ENCODE measurements around the gene LYPD4.
"Not testable (repeated sequence)": the region's sequence is repeated elsewhere in the genome, so short reads cannot be mapped to it uniquely, and the experiment has no call there.

The LYPD4 gene

GRCh38 chr19:41875973-41876372 is 31.5 kb upstream of the LYPD4 start:
- not testable (repeated sequence) for DNase-seq (ENCODE audit: low read depth in 2 of 2)

DNA sequence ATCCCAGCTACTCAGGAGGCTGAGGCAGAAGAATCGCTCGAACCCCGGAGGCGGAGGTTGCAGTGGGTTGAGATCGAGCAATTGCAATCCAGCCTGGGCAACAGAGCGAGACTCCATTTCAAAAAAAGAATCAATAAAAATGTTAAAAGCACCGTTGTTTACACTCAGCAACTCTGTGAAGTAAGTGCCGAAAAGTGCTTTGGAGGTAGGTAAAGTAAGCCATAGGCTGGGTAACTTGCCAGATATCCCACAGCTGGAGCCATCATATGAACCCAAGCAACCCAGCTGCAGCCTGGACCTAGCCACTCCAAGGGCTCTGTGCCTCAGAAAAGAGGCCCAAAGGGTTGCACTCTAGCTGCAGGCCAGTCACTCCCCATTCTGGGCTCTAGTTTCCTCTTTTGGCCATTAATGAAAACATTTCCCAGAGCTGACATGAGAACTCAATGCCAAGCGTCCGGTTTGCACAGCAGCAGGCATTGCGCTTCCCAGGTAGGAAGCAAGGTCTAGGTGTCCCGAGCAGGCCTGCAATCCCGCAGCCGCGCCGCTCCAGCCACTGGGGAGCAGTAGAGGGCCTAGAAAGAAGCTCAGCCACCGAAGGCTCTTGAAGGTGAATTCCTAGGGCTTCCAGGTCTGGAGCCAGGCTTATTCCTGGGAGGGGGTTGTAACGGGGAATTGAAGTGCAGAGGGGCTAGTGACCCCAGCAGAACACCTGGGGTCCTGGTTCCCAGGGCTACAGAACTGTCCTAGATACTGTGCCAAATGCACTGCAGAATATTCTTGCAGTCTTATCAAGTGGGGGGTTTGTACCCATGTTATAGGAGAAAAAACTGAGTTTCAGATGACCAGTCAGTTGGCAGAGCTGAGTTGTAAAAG is 28.5 kb upstream of the LYPD4 start:
- DNase-seq (ENCODE audit: low read depth in 2 of 2): peak in 1 of 2 donors; percentile 53

DNA sequence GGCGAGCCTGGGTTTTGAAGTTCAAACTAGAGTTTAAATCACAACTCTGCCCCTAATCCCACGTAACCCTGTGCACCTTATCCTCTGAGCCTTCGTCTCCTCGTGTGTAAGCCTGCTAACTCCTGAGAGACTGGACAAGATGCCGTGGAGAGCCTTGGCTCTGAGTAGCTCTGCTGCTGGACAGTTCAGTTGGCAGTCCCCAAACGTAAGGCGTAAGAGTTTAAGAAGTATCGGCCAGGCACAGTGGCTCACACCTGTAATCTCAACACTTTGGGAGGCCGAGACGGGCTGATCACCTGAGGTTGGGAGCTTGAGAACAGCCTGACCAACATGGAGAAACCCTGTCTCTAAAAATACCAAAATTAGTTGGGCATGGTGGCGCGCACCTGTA is 27.9 kb upstream of the LYPD4 start:
- no peak for DNase-seq (ENCODE audit: low read depth in 2 of 2)

- DNase-seq (ENCODE audit: low read depth in 2 of 2): peak; percentile 59 to 69
These were observed 27.3 kb upstream of the LYPD4 start for GRCh38 chr19:41871573-41872383.

DNA sequence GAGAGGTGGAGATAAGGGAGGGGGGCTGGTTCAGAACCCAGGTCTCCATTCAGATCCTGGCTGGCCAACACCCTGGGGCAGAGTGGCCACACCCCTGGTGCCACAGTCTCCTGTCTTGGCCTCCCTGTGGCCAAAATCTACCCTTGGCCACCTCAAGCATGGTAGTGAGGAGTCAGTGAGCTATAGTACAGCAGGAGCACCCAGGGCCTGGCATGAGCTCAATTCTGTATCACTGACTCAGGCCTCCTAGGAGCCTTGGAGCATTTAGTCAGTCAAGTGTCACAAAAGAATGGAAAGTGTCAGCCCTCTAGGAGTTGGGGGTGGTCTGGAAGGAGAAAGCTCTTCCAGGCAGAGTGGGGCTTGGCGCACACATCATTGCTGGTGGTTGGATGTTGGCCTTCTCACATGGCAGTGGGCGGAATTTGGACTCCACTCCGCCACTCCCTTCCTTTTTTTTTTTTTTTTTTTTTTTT is 26.0 kb upstream of the LYPD4 start:
- DNase-seq (ENCODE audit: low read depth in 2 of 2): no peak

GRCh38 chr19:41869374-41869955 is 25.0 kb upstream of the LYPD4 start:
- DNase-seq (ENCODE audit: low read depth in 2 of 2): no peak

DNA sequence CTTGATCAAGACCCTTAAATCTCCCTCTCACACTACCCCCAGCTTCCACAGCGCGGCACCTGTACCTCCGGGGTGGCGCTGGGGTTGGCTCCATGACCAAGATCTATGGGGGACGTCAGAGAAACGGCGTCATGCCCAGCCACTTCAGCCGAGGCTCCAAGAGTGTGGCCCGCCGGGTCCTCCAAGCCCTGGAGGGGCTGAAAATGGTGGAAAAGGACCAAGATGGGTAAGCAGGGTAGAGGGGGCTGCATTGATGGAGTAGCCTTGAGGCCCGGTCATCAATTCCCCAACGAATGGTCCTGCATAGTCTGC is 24.5 kb upstream of the LYPD4 start:
- DNase-seq (ENCODE audit: low read depth in 2 of 2): no peak

- no peak for DNase-seq (ENCODE audit: low read depth in 2 of 2)
These were observed 23.9 kb upstream of the LYPD4 start for GRCh38 chr19:41868120-41868988.

DNA sequence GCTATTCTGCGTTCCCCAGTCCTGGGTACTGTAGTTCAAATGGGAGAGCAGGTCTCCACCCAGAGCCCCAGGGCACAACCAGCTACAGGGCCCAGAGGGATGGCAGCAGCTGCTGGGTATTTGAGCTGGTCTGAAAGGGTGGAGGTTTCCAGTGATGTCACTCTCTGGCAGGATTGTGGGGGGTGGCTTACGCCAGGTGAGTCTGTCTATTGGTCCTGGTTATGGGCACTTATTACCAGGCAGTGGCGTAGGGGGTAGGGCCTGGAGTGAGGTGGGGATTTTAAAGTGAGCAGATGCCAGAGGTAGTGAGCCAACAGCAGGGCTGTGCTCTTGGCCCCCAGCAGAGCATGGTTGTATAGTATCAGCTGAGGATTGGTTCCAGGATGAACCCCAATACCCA is 21.8 kb upstream of the LYPD4 start:
- DNase-seq (ENCODE audit: low read depth in 2 of 2): no peak

DNA sequence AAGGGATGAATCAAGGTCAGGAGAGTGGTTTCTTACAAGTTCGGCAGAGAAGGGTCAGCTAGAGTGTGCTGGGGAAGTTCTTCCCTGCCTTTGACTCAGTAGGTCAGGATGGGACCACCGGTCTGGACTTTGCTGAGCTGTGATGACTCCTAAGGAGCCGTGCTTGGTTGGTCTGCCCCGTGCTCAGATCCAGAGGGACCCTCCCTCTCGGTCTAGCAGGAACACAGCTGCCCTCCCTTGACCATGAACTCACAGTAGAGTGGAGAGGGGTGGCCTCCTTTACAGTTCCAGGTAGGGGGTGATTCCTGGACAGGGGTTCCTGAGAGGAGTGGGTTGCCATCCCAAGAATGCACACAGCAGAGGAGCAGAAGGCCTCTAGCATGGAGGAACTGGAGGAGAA is 19.9 kb upstream of the LYPD4 start:
- DNase-seq (ENCODE audit: low read depth in 2 of 2): no peak

DNA sequence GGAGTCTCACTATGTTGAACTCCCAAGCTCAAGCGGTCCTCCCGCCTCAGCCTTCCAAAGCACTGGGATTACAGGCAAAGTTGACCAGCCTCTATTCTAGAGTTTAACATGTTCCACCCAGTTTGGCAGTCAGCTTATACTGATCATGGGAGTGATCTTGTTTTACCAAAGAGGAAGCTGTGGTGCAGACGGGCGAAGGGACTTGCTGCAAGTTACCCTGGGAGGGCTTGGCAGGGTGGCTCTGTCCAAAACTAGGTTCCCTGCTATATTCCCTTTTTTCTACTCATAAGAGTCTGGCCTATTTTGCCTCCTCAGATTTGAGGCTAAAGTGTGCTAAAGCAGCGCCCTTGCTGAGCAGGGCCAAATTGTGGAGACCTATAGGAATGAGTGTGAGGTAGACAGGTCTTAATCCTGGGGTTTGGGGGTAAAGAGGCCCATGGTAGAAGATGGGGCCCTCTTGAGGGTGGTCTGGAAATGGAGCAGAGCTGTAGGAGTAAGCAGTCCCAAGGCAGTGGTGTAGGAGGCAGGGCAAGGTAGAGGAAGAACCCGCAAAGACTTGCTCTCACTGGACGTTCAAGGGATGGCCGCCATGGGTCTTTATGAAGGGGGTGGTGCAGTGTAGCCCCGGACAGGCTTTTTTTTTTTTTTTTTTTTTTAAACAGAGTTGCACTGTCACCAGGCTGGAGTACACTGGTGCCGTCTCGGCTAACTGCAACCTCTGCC is 18.9 kb upstream of the LYPD4 start:
- no peak for DNase-seq (ENCODE audit: low read depth in 2 of 2)

DNA sequence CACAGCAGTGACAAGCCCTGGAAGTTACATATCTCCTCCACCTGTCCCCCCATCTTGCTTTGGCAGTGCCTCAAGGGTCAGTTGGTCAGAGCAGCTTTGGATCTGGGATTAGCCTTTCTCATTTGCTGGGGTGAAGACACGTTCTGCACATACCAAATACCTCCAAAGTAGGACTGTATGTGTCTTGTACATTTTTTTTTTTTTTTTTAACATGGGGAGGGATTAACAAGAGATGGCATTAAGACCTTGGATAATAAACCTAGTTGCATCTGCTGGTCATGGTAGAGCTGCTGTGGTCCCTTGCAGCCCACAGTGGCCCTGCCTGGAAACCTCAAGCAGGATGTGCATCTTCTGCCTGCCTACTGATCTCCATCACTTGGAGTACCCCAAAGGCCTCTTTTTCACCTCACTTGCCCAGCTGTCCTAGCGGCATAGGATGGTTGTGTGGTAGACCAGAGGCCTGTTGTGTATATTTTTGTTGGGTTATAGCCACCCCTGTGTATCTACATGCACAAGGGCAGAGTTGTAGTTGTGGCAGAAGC is 18.0 kb upstream of the LYPD4 start:
- DNase-seq (ENCODE audit: low read depth in 2 of 2): no peak

GRCh38 chr19:41861846-41862245 is 17.4 kb upstream of the LYPD4 start:
- no peak for DNase-seq (ENCODE audit: low read depth in 2 of 2)

DNA sequence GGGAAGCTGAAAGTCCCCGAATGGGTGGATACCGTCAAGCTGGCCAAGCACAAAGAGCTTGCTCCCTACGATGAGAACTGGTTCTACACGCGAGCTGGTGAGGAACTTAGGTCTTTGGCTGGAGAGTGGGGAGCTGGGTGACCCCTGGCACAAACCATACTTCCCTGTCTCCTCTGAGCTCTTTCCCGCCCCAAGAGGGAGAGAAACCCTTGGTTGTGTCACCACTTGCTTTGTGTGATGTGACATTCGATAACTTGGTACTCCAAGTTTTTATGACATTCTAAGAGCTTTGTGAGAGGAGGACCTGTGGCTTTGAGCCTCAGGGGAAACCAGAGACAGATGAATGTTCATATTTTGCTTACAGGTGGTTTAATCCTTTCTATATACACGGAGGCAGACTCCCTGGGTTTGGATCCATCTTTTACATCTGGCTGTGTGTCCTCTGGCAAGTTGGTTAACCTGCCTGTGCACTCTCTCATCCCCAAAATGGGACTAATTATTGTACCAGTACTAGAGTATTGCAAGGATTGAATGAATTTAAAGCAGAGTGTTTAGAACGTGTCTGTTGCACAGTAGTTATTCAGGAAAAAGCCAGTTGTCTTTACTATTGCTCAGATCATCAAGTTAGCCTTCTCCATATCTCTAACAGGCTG is 16.8 kb upstream of the LYPD4 start:
- no peak for DNase-seq (ENCODE audit: low read depth in 2 of 2)

- DNase-seq (ENCODE audit: low read depth in 2 of 2): no peak
These were observed 16.1 kb upstream of the LYPD4 start for GRCh38 chr19:41860419-41861115.

DNA sequence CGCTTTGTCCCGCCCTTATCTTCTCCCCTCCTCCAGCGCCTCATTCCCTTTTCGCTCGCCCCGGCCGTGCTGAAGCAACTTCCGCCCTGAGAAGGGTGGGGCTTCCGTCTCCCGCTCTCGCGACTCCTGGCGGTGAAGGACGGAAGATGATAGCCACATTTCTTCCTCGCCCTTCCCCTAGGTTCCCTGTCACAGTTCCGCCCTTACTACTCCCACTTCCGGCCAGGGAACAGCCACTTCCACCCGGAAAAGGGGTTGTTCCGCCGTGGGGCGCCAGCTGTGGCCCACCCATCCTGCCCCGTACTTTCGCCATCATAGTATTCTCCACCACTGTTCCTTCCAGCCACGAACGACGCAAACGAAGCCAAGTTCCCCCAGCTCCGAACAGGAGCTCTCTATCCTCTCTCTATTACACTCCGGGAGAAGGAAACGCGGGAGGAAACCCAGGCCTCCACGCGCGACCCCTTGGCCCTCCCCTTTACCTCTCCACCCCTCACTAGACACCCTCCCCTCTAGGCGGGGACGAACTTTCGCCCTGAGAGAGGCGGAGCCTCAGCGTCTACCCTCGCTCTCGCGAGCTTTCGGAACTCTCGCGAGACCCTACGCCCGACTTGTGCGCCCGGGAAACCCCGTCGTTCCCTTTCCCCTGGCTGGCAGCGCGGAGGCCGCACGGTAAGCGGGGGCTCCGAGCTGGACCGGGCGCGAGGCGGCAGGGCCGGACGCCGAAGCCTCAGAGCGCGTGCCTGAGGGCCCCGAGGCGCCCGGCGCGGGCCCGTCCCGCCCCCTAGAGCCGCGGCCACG is 15.3 kb upstream of the LYPD4 start, which contains the start of gene RPS19:
Gene RPS19 (plus strand): TSS at position 638 of the 801 bp plus-strand sequence. CDS start 520 bp downstream, outside the sequence.
- DNase-seq (ENCODE audit: low read depth in 2 of 2): peak; percentile 95 to 98

DNA sequence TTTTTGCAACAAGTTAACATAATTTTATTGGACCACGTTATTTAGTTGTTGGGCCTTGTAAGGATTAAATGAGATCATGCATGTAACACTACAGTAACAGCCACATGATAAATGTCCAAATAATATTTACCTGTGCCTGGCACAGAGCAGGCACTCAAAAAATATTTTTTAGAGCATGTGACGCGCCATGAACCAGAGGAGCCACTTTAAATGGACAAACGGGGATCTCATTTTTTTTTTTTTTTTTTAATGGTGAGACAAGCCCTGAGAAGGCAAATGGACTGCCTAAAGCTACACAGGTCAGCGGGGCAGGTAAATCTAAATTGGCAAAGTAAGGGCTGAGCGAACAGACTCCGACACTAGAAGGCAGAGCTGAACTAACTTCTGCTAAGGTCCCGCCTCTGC is 14.7 kb upstream of the LYPD4 start:
- DNase-seq (ENCODE audit: low read depth in 2 of 2): no peak

DNA sequence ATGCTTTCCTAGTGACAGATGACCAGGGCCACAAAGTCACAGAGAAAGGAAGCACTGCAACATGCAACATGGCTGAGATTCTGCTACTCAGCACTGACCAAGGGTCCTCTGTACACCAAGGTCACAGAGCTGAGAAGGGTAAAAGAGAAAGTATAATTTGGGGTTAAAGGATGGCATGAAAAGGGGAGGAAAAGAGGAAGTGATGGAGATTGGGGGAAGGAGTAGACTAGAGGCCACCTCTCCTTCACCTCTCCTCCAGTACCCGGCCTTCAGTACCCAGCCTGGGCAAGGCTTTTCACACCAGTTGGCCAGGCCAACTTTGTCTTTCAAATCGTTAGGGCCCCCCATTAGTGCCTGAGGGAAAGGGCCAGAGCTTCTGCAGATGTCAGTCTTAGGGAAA is 9.3 kb upstream of the LYPD4 start:
- DNase-seq (ENCODE audit: low read depth in 2 of 2): no peak

- no peak for DNase-seq (ENCODE audit: low read depth in 2 of 2)
These were observed 8.9 kb upstream of the LYPD4 start for GRCh38 chr19:41853344-41853743.
